GM19043 (cell line): ENCODE results near the gene SH3BP2.

Experiments
- ATAC-seq: cut with Tn5 transposase; IDR thresholded peaks from one replicate; pipeline ENCODE4 v1.9.1; 2021; ENCODE audit warnings: low read depth; ENCODE audit not compliant: unreplicated experiment

The SH3BP2 gene

DNA sequence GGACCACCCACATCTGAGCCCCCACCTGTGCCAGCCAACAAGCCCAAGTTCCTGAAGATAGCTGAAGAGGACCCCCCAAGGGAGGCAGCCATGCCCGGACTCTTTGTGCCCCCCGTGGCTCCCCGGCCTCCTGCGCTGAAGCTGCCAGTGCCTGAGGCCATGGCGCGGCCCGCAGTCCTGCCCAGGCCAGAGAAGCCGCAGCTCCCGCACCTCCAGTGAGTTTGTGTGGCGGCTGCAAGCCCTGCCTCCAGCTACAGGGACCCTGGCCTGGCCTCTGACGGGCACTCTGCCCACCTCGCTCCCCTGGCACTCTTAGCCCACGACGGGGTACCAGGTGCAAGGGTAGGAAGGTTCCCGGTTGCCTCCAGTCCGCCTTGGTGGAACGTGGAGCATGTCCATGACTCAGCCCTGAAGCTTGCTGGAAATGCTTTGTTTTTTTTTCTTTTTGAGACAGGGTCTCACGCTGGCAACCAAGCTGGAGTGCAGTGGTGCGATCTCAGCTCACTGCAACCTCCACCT, 37.1 kb downstream of the SH3BP2 start:
- no peak for ATAC-seq

GRCh38 chr4:2830632-2831610, 38.0 kb downstream of the SH3BP2 start:
- no peak for ATAC-seq

GRCh38 chr4:2831611-2832308, 38.9 kb downstream of the SH3BP2 start:
- ATAC-seq = no peak

DNA sequence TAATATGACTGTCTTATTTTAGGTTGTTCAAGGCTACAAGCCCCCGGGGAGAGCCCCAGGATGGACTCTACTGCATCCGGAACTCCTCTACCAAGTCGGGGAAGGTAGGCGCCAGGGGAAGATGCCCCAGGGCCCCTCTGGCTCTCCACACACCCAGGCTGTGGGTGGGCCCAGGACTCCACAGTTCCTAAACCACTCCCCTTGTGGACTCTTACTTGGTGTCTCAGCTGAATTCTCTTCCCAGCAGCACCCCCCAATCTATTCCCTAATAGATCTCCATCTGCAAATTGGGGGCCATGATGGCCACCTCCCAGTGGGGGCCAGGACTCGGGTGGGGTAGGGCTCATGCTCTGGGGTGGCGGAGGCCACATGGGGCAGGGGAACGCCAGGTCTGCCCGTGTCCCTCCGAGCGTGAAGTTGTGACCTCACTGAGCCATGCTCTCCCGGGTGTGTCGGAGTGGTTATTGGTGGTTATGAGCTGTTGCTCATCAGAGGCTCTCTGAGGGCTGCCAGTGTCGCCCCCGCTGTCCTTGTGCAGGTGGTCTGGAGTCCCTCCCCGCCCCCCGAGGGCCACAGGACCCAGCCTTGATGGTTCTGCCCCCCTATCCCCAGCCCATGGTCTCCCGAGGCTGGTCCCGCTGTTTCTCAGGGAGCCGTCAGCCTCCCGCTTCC, 39.6 kb downstream of the SH3BP2 start:
- peak; percentile 74 for ATAC-seq

- no peak for ATAC-seq
Observed at GRCh38 chr4:2832981-2833670, 40.2 kb downstream of the SH3BP2 start.

GRCh38 chr4:2833671-2834000, 40.8 kb downstream of the SH3BP2 start:
- ATAC-seq = no peak

GRCh38 chr4:2834001-2834921, 41.4 kb downstream of the SH3BP2 start:
- no peak for ATAC-seq

- no peak for ATAC-seq
Observed at GRCh38 chr4:2835978-2836377, 43.1 kb downstream of the SH3BP2 start.

- no peak for ATAC-seq
Observed at GRCh38 chr4:2836391-2836859, 43.5 kb downstream of the SH3BP2 start.

GRCh38 chr4:2837110-2837903, 44.4 kb downstream of the SH3BP2 start:
- ATAC-seq = no peak

- ATAC-seq = no peak
Observed at GRCh38 chr4:2837904-2838496, 45.1 kb downstream of the SH3BP2 start.

DNA sequence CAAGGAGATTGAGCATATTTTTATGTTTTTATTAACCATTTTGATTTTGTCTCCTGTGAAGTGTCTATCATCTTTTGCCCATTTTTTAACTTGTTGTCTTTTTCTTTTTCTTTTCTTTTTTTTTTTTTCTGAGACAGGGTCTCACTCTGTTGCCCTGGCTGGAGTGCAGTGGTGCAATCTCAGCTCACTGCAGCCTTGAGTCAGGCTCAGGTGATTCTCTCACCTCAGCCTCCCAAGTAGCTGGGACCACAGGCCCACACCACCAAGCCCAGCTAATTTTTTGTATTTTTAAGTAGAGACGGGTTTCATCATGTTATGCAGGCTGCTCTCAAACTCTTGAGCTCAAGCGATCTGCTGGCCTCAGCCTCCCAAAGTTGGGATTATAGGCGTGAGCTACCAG, 46.2 kb downstream of the SH3BP2 start:
- no peak for ATAC-seq

GRCh38 chr4:2842687-2843262, 49.9 kb downstream of the SH3BP2 start:
- ATAC-seq = no peak

- ATAC-seq = peak; percentile 69
Observed at GRCh38 chr4:2843263-2843940, 50.5 kb downstream of the SH3BP2 start, which contains the start of gene ADD1. Gene ADD1, plus strand, starts transcription at chr4:2843844. Its CDS starts 32,072 bp downstream, at chr4:2875916.

GRCh38 chr4:2843941-2844584, 51.2 kb downstream of the SH3BP2 start:
- no peak for ATAC-seq

DNA sequence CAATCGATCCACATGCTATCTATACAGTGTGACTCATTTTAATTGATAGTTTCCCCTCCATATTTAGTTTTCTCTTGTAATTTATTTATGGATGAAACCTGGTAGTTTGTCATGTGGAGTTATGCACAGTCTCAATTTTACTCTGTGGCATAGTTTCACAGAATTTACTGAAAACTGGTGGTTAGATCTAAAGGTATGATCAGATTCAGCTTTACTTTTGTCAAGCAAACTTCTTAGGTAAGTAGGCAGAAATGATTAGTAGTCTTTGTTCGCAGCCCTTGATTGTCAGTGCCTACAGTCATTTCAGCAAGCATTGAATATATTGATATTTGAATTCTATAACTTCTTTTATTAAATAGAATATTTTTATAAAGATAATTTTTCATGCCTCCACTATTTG, 53.3 kb downstream of the SH3BP2 start:
- no peak for ATAC-seq
